Activated CD8-positive, alpha-beta memory T cell treated with anti-CD3 and anti-CD28 coated beads, Interleukin-2, amount 50 U/mL, for 24 hours (primary cell): ENCODE data around the gene RNF215.

Experiments
- DNase-seq: peaks from one replicate; pipeline ENCODE4 v3.0.0-alpha.2; 2020; ENCODE audit errors: extremely low read depth

The RNF215 gene

GRCh38 chr22:30386960-30387827, at the start of gene RNF215:
Gene RNF215 (minus strand): TSS chr22:30387411. CDS start chr22:30387313, 98 bp downstream.
- peak; percentile 9 for DNase-seq

GRCh38 chr22:30436196-30436595, 49.0 kb upstream of the RNF215 start:
- DNase-seq: no peak

- DNase-seq: peak; percentile 57
Observed at GRCh38 chr22:30435674-30436126, 48.5 kb upstream of the RNF215 start.

GRCh38 chr22:30434843-30435242, 47.6 kb upstream of the RNF215 start:
- DNase-seq: no peak

GRCh38 chr22:30433773-30434172, 46.6 kb upstream of the RNF215 start:
- DNase-seq: no peak

- no peak for DNase-seq
Observed at GRCh38 chr22:30433227-30433626, 46.0 kb upstream of the RNF215 start.

- DNase-seq: no peak
Observed at GRCh38 chr22:30432520-30432919, 45.3 kb upstream of the RNF215 start.

GRCh38 chr22:30432096-30432495, 44.9 kb upstream of the RNF215 start:
- DNase-seq: no peak

- no peak for DNase-seq
Observed at GRCh38 chr22:30430933-30431332, 43.7 kb upstream of the RNF215 start.

GRCh38 chr22:30429887-30430286, 42.7 kb upstream of the RNF215 start:
- DNase-seq: no peak

- DNase-seq: no peak
Observed at GRCh38 chr22:30427871-30428270, 40.7 kb upstream of the RNF215 start.

GRCh38 chr22:30426388-30427353, 39.5 kb upstream of the RNF215 start:
- DNase-seq: peak; percentile 74

- peak; percentile 15 for DNase-seq
Observed at GRCh38 chr22:30425616-30426387, 38.6 kb upstream of the RNF215 start, which contains the start of gene MTFP1. Gene MTFP1 (plus strand): TSS chr22:30425768. CDS start chr22:30425880, 112 bp downstream.

- no peak for DNase-seq
Observed at GRCh38 chr22:30425327-30425615, 38.1 kb upstream of the RNF215 start.

GRCh38 chr22:30424534-30425326, 37.5 kb upstream of the RNF215 start:
- DNase-seq: no peak

GRCh38 chr22:30423959-30424533, 36.8 kb upstream of the RNF215 start:
- DNase-seq: peak; percentile 96

GRCh38 chr22:30423301-30423958, 36.2 kb upstream of the RNF215 start:
- peak; percentile 14 for DNase-seq

GRCh38 chr22:30422481-30423300, 35.5 kb upstream of the RNF215 start:
- peak; percentile 18 for DNase-seq
